Cerebellar nuclear complex (tissue), 1 donor: ENCODE results near the gene OR9Q1.

Experiments
- DNase-seq, 2 experiments: peaks; one replicate each; lab custom pipeline; 2025; lab: John Stamatoyannopoulos, UW

OR9Q1 gene

DNA sequence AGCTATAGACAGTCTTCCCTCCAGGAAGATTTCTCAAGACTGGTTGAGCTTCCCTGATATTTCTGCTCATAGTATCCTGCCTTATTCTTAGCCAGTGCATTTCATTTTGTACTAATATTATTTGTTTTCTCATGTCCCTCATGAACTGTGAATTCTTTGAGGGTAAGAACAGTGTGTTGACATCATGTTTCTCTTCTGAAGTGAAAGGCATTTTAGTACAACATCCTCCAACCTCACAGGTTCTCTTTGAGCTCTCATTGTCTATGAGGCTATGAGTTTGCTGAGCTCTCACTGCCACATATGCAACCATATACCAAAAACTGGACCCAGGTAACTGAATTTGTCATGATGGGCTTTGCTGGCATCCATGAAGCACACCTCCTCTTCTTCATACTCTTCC, 7.0 kb downstream of the OR9Q1 start, which contains the start of gene OR6Q1:
Gene OR6Q1, plus strand, starts transcription at position 301 of the 400 bp plus-strand sequence. Its CDS starts 0 bp downstream, at position 301.
- no peak for DNase-seq

DNA sequence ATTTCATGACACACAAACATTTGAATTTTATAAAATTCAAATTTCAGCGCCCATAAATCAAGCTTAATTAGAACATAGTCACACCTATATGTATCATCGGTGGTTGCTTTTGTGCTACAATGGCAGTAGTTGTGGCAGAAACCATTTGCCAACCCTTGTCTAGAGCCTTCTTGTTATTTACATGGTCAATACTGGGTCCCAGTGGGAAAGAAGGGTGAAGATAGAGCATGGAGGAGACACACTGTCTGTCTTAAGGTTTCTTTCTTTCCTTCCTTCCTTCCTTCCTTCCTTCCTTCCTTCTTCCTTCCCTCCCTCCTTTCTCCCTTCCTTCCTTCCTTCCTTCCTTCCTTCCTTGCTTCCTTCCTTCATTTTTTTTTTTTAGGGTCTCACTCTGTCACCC, 10.8 kb downstream of the OR9Q1 start:
- no peak for DNase-seq

DNA sequence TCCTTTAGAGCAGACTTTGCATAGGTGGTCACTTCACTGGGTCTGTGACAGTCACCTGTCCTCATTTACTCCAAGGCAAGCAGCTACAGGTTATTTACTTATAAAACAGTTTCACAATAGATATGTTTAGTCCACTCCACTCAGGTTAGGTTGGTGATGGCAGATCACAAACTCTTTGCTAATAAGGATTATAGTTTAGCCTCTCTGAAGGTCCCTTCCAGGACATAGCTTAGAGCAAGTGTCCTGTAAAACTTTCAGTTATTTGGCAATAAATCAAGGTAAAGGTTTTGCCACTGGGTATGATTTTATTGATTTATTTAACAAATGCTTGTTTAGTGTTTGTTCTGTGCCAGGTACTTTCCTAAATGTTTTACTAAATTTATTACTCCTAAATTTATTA, 15.9 kb downstream of the OR9Q1 start:
- no peak for DNase-seq

DNA sequence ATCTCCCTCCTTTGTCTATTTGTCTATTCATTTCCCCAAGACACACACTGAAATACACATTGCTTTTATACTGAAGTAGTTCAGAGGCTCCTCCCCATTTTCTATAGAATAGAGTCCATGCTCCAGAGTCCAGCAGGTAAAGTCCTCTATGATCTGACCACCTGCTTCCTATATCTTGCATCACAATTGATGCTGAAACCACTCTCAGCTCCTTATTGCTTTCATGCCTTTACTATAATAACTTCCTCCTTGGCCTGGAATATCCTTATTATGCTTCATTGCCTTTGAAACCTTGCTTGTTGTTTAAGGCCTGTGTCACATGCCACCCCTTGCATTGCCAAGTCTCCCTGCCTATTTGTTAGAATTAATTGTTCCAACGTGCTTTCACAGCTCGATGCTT, 19.7 kb downstream of the OR9Q1 start:
- no peak for DNase-seq

DNA sequence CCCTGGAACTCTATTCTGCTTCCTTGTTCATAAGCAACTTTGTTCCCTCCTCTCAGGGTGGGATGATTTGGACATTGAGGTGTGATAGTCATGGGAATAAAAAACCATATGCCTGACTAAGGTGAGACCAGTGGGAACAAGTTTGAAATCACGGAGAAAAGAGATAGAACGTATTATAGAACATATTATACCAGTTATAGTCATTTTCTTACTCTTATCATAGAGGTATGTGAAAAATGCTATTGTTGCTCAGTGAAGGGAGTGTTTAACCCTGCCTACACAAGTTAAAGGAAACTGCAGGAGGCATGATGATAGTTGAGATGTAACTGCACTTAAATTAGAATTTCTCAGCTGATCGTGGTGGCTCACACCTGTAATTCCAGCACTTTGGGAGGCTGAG, 22.6 kb downstream of the OR9Q1 start:
- no peak for DNase-seq

DNA sequence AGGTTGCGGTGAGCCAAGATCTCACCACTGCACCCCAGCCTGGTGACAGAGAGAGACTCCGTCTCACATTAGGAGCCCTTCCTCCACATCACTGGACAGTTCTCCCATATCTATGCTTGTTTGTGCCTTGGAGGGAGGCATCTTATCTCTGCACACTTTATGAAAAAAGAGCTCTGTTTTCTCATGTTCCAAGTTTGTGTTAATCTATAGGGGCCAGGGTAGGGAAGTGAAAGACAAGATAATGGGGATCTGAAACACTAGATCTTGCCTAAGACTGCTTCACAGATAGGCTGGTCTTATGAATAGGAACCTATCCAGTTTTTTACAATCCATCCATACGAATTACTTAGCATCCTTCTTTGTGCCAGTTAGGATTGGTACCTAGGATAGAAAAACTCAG, 24.1 kb downstream of the OR9Q1 start:
- DNase-seq: no peak

DNA sequence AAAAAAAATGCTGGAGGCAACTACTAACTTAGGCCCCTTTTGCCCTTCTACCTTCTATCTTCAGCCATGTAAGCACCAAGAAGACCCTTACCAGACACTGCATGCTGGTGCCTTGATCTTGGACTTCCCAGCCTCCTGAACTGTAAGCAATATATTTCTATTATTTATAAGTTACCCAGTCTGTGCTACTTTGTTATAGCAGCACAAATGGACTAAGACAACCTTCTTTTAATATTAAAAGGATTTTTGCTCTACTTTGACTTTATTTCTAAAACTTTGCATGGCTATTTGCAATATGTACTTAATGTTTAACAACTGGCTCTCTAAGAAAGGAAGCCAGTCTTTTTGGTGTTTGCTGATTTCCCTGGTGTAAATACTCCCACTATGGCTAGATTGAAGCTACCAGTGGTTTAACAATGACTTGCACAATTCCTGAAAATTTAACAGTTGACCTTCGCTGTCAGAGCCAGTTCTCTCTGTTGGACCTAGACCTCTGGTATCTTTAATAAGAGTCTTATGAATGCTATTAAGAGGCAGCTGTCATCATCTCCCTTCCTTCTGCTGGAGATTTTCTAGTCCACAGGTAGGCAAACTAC, 32.2 kb downstream of the OR9Q1 start:
- DNase-seq: no peak

DNA sequence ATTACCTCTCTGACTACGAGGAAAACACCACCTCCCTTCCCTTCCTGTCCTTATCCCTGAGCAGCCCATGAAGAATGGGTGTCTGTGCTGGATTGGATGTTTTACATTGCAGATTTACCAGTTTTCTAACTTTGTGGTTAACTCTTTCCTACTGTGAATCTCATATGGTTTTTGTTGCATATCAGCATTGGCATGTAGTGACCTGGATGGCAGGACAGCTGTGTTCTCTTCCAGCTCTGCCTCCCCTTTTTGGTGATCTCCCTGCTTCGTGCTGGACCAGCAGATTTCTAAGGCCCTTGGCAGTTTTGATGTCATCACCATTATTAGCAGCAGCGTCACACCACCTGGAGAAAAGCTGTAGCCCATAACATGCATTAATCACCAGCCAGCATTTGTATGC, 33.8 kb downstream of the OR9Q1 start:
- no peak for DNase-seq

DNA sequence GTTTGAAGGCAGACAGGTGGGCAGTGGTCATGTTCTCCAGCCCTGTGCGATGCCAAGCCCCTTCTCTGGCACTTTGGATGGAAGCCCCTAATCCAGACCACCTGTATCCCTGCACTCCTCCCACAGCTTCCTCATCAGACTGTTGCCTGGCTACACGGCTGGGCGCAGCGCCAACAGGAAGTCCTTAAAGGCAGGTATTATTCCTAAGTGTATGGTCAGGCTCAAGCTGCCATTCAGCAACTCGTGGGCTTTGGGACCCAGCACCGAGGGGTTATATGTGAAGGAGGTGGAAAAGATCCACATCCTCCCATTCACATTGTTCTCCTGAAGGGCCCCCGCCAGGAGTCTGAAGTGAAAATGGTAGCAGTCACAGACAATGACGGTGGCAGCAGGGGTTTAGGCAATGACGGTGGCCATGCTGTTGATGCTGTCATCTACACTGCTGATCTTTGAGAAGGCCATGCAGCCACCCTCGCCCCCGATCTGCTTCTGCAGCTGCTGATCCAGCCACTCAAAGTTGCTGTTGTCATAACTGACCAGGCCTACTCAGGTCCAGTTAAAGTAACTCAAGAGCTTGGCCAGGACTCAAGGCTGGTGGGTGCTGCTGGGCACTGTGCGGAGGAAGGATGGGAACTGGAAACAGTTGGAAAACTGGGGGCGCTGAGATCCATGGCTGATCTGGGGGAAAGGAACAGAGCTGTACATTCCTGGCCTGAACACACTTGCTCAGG, 34.8 kb downstream of the OR9Q1 start:
- DNase-seq: no peak

DNA sequence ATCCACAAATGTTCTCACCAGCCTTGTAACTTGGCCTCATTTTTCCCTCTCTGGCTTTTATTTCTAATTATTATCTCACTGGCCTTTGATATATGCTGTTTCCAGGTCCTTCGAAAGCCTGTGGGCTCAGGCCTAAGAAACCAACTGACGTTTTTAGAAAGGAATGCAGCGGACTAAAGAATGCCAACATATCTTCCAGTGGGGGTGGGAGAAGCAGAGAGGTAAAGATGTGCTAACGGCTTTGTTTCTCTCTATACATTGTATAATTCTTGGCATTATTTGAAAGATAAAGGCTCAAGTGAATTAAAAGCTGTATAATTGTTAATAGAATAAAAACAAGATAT, 35.3 kb downstream of the OR9Q1 start:
- no peak for DNase-seq

DNA sequence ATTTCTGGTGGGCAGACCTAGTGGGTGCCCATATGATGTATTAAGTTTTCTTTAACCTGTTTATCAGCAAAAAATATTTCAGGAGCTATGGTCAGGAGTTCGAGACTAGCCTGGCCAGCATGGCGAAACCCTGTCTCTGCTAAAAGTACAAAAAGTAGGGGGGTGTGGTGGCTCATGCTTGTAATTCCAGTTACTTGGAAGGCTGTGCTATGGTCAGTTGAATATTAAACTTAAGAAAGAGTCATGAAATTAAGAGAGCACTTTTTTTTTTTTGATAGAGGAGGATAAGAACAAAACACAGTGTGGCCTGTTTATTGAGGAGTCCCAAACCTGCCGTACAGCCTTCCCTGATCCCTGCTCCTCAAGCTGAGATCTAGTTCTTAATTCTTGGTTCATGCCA, 36.9 kb downstream of the OR9Q1 start:
- DNase-seq: no peak

DNA sequence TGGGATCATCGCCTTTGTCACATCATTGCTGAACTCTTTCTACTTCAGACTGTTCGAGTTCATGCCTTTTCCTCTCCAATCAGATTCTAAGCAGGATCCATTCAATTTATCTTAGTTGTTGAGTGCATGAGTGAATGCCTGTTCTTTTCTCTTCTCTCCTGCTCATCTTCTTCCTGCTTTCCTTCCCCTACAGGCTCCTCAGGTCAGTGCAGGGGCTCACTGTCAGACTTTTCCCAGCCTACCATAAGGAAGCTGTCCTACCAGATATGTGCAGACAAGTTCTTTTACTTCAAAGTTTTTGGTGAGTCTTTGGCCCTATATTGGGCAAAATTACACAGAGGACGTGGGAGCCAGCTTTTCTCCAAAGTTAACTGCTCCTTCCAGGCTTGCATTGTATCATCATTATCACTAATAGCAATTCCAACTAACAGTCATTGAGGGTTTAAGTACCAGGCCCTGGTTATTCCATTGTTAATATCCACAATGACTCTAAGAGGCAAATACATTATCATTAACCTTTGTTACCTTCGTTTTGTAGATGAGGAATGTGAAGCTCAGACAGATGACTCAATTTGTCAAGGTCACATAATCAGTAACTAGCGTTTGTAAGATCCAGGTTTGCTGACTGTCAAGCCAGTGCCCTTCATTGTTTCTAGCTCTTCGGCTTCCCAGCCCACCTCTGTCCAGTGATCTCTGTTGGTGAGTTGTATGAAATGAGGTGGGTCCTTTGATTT, 37.4 kb downstream of the OR9Q1 start:
- DNase-seq: no peak

DNA sequence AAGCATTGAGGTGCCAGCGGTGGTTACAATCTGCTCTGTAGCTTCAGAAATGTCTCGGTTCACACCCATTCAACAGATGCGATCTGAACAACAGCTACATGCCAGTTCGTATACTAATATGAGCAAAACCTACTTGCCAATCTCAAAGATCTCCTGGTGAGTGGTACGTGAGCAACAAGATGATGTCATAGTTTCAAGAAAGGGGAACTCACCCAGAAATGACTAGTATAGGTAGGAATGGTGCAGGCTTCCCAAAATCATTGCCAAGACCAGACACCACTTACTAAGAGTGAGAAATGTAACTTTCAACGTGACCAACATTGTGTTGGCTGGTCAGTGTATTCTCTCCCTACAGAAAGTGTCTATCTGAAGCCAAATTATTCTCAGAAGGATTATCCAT, 38.1 kb downstream of the OR9Q1 start:
- DNase-seq: no peak

DNA sequence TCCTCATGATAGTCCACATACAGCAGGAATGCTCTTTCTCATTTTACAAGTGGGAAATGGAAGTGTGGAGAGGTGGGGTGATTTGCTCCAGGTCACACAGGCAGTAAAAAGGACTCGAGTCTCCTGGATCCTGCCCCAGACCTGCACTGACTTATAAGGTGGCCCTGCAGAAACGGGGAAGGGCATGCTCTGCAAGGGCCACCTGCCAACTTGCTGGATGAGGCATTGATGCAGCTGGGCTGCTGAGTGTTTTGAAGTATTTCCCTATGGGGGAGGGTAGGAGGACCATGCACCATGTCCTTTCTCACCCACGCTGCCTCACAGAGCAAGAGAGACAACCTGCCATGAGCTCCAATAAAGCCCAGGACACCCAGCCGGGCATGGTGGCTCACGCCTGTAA, 44.0 kb downstream of the OR9Q1 start:
- DNase-seq: no peak

DNA sequence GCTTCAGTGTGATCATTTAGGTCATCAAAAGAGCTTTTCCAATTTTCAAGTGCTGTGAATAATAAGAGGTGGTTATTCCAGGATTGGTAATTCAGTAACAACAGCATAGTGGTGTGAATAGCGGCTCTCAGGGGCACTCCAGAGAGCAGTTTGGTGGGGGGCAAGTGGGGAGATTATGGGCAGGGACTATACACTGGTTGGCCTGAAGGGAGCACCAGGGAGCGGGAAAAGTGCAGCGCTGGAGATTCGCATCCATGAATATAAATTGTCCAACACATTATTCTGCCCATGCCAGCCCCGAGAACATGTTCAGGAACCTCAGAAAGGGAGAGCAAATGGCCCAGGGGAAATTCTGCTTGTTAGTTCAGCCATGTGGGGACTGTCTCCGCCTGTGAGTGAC, 45.0 kb downstream of the OR9Q1 start:
- DNase-seq: no peak

DNA sequence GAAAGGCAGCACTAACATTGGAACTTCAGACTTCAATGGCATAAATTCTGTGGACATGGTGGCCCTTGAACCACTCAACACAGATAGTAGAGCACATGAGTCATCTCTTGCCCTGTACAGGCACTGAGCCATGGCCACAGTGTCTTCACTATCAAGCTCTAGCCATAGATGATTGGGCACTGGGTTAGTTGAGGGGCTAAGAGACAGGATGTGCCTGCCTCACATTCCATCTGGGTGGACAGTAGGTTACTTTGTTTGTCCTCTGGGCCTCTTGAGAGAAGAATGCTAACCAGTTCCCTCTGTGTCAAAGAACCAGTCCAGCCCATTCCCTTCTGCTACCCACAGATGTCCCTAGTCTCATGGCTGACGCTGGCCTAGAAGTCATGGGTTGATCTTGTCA, 46.9 kb downstream of the OR9Q1 start:
- no peak for DNase-seq

DNA sequence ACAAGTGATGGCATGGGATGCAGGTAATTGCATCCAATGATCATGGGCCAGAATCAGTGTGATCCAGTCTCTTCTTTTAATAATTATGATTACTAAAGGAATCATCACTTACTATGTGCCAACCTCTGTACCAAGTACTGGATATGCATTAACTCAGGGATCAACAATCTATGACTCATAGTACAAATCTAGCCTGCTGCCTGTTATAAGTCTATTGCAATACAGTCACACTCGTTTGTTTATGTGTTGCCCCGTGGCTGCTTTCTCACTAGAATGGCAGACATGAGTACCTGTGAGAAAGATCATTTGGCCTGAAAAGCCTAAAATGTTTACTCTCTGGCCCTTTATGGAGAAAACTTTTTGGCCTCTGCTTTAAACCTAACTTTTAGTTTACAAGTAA, 52.1 kb downstream of the OR9Q1 start:
- DNase-seq: no peak

DNA sequence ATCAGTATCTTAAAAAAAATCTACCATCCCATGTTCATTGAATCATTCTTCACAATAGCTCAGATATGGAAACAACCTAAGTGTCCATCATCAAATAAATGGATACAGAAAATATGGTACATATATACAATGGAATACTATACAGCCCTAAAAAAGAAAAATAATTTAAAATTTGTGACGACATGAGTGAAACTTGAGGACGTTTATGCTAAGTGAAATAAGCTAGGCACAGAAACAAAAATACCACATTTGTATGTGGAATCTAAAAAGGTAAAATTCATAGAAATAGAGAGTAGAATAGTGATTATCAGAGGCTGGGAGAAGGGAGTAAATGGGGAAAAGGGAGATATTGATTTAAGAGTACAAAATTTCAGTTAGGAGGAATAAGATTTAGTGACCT, 62.8 kb downstream of the OR9Q1 start:
- no peak for DNase-seq

DNA sequence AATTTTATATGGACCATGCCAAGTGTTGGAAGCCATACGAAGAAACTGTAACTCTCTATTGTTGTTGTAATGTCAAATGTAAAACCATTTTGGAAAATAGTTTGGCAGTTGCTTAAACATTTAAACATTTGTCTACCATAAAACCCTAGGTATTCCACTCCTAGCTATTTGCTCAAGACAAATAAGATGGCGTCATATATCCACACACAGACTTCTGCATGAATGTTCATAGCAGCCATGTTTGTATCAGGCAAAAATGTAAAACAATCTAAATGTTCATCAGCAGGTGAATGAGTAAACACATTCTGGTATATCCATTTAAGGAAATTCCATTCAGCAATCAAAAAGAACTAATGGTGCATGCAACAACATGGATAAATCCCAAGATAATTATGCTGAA, 73.8 kb downstream of the OR9Q1 start:
- no peak for DNase-seq

DNA sequence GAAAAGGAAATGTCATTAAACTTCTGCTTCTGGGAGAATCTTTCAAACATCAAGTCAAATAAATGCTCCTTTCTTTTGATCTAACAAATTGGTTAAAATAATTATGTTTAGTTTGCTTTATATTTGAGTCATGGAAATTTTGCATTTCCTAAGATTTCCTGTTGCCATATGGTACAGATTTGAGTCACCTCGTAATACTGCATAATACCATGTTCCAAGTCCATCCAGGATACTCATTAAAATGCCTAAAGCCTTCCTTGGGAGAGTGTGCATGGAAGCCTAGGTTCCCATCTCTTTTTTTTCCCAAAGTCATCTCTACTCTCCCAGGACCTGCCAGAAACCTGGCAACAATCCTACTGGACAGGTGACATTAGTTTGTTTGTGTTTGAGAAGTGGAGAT, 97.4 kb downstream of the OR9Q1 start:
- no peak for DNase-seq

DNA sequence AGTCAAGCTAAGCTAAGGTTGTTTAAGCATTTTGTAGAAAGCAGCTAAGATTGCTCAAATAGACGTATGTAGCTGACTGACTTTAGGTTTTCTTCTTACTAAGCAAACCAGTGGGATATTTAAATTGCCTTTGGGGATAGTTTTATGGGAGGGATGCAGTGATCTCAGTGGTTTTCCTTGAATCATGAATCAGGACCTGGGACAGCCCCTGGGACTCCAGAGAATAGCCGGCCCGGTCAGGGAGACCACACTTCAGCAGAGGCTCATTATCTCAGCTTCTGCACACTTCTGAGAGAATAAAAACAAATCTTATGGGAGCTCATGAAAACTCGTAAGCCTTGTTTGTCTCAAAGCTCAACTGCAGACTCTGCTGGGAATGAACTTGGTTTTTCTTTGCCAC, 101.8 kb downstream of the OR9Q1 start, which contains the start of gene OR9I1:
Gene OR9I1, minus strand, starts transcription at position 62 of the 400 bp plus-strand sequence. CDS start 6,086 bp downstream, outside the sequence.
- no peak for DNase-seq

DNA sequence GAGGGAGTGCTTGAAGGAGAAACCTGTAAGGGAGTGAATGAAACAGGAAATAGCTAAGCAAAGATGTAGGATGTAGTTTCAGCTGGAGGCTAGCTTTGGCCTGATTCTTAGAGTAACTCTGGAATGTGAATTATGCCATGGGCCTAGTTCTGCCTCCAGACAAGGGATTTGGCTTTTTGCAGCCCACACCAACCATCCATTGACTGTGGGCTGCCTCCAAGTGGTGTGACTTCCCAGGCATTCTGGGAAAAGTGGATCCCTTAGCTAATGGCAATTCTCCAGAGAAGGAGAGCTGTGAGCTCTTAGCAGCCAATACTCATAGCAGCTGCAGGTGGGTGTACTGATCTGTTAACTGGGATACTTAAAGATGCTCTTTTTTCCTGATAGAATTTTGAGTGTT, 103.7 kb downstream of the OR9Q1 start:
- no peak for DNase-seq
